Activated T-helper 17 cell treated with anti-CD3 and anti-CD28 coated beads, Interleukin-2, amount 50 U/mL, for 72 hours (primary cell): ENCODE results near the gene STAT3. TPM values are rescaled to one million over a fixed set of nuclear protein-coding genes. Genes with fewer than 3 reads are reported as not detected.
"Not testable (repeated sequence)": the region's sequence is repeated elsewhere in the genome, so short reads cannot be mapped to it uniquely, and the experiment has no call there.

Source experiments
- ATAC-seq: fragments of 150-1000 bp; cut with Tn5 transposase; replicated peaks from 2 replicates; pipeline ENCODE4 v1.10.0; 2021; ENCODE audit warnings: mild to moderate bottlenecking, moderate library complexity
- H3K27ac Mint-ChIP-seq: one replicate; pipeline ENCODE4 v1.8.0; 2022; ENCODE audit warnings: mixed read lengths
- H3K27me3 Mint-ChIP-seq: one replicate; pipeline ENCODE4 v1.8.0; 2022; ENCODE audit warnings: mixed read lengths
- H3K36me3 Mint-ChIP-seq: one replicate; pipeline ENCODE4 v1.8.0; 2022; ENCODE audit warnings: low read depth, mild to moderate bottlenecking, mixed read lengths
- H3K4me1 Mint-ChIP-seq: one replicate; pipeline ENCODE4 v1.8.0; 2022; ENCODE audit warnings: mixed read lengths
- H3K4me3 Mint-ChIP-seq: one replicate; pipeline ENCODE4 v1.8.0; 2022; ENCODE audit warnings: mild to moderate bottlenecking, mixed read lengths
- H3K9me3 Mint-ChIP-seq: one replicate; pipeline ENCODE4 v1.8.0; 2022; ENCODE audit warnings: mixed read lengths
- total RNA-seq, 2 donors: library from RNA; stranded (reverse); gene quantifications; one replicate each; pipeline ENCODE4 v1.2.3, GENCODE V29; 2022

The STAT3 gene
- total RNA-seq, 2 donors from 2014 or later = 179 to 429 TPM

DNA sequence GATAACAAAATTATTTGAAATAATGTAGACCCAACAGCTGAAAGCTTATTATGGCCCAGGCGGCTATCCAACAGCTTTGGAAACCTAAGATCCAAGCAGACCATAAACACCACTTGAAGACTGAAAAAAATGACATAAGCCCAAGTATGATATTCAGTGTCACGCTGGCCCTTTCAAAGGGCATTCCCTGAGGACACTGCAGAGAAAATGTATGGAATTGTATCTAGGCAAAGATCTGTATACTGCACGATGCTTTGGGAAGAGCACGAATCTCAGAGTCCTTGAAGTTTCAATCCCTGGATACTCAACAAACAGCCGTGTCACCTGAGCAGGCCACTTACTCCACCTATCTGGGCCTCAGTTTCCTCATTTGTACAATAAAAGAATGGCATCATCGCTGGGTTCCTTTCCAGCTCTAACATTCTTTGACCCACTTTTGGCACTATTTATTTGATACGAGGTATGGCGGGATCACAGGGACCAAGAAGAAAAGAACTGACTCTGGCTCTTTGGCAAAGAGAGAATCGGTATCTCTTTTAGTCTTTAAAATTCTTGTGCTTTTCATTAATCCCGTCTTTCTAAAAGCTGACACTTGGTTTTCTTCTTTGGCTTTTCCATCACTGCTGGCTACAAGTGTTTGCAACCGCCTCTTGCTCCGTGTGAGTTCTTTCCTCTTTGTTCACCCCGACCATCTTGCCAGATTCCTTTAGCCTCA lies 113.3 kb downstream of the STAT3 start:
- Mint-ChIP-seq H3K4me1 (peaks cover 27% of the 10 kb centered on the region), H3K9me3 (no peaks in the 10 kb centered on the region), H3K27ac (peak overlapping the region; percentile 90), H3K27me3 (no peaks in the 10 kb centered on the region), H3K4me3 (peak overlapping the region; percentile 91), H3K36me3 (peaks cover 74% of the 10 kb centered on the region)
- no peak for ATAC-seq

DNA sequence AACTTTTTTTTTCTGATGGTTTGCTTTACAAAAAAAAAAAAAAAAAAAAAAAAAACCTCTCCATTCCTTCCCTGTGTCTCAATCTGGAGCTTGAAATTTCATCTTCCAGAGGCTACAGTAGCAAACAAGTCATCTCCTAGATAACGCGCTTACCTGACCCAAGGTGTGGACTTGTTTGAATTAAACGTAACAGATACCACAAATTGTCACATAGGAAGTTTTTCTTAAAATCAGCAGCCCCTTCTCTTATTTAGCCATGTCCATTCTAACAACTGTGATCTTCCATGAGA lies 114.0 kb downstream of the STAT3 start:
- H3K27ac Mint-ChIP-seq = peak overlapping the region; percentile 90
- H3K27me3 Mint-ChIP-seq = no peaks in the 10 kb centered on the region
- no peaks in the 10 kb centered on the region for H3K9me3 Mint-ChIP-seq
- peaks cover 81% of the 10 kb centered on the region for H3K36me3 Mint-ChIP-seq
- peak overlapping the region; percentile 91 for H3K4me3 Mint-ChIP-seq
- no peak for ATAC-seq
- H3K4me1 Mint-ChIP-seq = peaks cover 27% of the 10 kb centered on the region

DNA sequence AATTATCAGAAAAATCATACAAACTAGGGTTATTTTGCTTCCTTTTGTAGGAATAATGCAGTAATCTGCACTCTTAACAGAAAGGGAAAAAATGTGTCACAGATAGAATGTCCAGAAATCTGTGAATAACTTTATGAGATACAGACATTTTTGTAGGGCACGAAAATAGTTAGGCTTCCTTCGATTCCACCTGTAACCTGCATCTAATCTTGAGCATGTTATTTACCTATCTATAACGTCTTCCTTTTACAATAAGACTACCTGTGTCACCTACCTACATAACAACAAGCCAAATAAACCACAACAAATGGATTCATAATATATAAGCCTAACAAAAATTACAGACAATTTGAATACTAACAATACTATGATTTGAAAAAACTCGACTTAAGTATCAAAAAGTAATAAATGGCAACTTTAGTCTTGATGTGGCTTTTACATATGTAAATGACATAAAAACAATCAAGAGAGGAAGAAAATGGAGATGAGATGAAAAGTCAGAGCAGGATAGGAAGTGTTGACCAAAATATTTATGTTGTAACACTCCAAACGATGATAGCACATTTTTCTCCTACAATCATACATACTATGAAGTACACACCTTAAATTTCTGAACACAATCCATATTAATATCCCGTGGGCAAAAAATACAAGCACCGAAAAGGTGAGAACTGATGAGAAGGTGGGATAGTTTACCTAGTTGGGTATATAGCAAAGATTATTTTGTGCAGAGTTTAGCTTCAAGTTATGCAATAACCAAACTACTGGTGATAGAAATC lies 114.6 kb downstream of the STAT3 start:
- Mint-ChIP-seq H3K27me3 (no peaks in the 10 kb centered on the region), H3K9me3 (no peaks in the 10 kb centered on the region), H3K4me1 (peaks cover 27% of the 10 kb centered on the region), H3K4me3 (peak overlapping the region; percentile 91), H3K27ac (peak overlapping the region; percentile 90), H3K36me3 (peaks cover 86% of the 10 kb centered on the region)
- no peak for ATAC-seq

DNA sequence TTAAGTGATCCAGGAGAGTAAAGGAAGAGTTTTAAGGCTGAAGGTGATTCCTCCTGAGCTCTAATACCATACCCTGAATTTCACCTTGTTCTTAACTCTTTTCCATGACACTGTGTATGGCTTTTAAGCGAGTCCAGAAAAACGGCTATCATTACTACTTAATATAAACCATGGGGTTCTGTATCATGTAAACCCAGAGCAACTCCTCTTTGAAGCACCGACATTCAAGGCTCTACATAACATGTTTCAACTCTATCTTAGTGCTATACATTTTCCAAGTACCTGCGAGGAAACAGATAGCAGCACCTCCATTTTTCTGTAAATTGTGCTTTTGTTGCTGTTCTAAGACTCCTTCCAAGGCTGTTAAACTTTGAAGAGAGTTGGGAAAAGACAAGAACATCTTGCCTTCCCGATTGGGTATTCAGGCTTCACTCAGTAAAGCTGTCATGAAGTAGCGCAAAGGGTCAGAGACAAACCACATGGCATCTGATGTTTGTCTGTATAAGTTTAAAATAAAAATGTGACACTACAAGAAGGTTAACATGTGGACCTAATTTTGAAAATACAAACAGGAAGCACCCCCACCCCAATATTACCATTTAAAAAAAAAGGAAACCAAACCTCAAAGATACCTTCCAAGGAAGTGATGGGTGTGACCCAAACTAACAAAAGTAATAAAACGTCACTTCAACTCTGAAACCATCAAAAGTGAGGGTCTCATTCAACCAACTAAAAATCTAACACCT lies 115.9 kb downstream of the STAT3 start:
- H3K27me3 Mint-ChIP-seq = no peaks in the 10 kb centered on the region
- H3K4me3 Mint-ChIP-seq = peak overlapping the region; percentile 91
- no peaks in the 10 kb centered on the region for H3K9me3 Mint-ChIP-seq
- peaks cover 88% of the 10 kb centered on the region for H3K36me3 Mint-ChIP-seq
- H3K27ac Mint-ChIP-seq = peak overlapping the region; percentile 90
- ATAC-seq = no peak
- H3K4me1 Mint-ChIP-seq = peaks cover 34% of the 10 kb centered on the region

DNA sequence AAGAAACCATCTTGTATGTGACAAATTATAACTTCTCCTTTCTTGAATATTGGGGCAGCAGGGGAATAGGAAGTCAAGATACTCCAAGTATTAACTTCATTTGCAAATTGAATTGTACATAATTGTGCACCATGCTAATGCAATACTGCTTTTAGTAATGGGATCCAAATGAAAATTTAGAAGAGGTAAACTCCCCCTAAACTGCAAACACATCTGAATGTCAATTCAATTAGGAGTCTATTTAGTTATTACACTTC lies 116.5 kb downstream of the STAT3 start:
- H3K9me3 Mint-ChIP-seq = no peaks in the 10 kb centered on the region
- H3K4me3 Mint-ChIP-seq = peak overlapping the region; percentile 91
- no peaks in the 10 kb centered on the region for H3K27me3 Mint-ChIP-seq
- H3K4me1 Mint-ChIP-seq = peaks cover 36% of the 10 kb centered on the region
- peaks cover 88% of the 10 kb centered on the region for H3K36me3 Mint-ChIP-seq
- peak overlapping the region; percentile 90 for H3K27ac Mint-ChIP-seq
- ATAC-seq = no peak

DNA sequence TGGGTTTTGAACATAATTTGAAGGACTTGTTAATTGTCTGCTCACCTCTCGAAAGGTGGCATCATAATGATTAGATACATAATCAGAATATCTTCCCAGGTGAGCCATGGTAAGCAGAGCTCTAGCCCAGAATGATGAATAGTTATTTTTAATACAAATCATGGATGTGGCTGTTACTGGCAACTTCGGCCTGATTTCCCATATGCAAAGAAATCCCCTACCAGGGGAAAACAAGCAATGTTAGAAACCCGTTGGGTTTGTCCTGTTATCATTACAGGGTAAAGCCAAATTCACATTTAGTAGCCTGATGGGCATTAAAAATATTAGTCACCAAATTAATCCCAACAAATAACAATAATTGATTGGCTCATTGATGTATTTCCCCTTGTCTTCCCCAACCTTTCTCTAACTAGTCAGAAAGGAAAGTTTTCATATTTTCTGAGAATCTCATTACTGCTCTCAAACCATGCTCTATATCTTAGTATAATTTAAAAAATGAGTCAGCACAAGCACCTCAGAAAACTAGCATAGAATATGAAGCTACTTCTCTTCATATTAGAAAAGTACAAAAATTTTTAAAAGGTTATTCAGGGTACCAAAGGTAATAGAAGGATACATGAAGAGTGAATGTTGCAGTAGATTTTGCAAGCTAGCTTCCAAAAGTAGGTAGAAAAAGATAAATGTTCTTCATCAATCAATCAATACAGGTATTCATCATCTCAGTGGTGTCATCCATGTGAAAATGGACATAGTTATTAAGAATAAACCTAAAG lies 117.0 kb downstream of the STAT3 start:
- no peaks in the 10 kb centered on the region for H3K9me3 Mint-ChIP-seq
- peaks cover 39% of the 10 kb centered on the region for H3K4me1 Mint-ChIP-seq
- H3K27me3 Mint-ChIP-seq = no peaks in the 10 kb centered on the region
- peak overlapping the region; percentile 91 for H3K4me3 Mint-ChIP-seq
- H3K27ac Mint-ChIP-seq = peak overlapping the region; percentile 90
- peaks cover 93% of the 10 kb centered on the region for H3K36me3 Mint-ChIP-seq
- ATAC-seq = peak; percentile 51

DNA sequence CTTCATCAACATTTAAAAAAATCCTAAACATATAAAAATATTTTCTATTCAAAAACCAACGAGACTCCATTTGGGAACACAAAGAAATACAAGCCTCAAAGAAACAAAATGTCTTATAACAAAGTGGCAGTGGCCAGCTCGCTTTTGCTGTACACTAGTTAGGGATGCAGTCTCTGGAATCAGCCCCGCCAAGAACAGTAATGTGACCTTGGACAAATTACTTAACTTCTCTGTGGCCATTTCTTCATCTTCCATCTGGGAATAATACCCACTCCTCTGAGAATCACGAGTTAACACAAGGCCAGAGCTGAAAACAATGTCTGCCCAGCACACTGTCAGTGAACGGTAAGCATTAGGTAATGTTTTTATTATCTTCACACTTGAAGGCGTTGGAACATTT lies 117.6 kb downstream of the STAT3 start:
- peaks cover 96% of the 10 kb centered on the region for H3K36me3 Mint-ChIP-seq
- H3K4me3 Mint-ChIP-seq = peak overlapping the region; percentile 91
- peaks cover 39% of the 10 kb centered on the region for H3K4me1 Mint-ChIP-seq
- H3K27ac Mint-ChIP-seq = peak overlapping the region; percentile 90
- H3K27me3 Mint-ChIP-seq = no peaks in the 10 kb centered on the region
- ATAC-seq = peak; percentile 0
- H3K9me3 Mint-ChIP-seq = no peaks in the 10 kb centered on the region

DNA sequence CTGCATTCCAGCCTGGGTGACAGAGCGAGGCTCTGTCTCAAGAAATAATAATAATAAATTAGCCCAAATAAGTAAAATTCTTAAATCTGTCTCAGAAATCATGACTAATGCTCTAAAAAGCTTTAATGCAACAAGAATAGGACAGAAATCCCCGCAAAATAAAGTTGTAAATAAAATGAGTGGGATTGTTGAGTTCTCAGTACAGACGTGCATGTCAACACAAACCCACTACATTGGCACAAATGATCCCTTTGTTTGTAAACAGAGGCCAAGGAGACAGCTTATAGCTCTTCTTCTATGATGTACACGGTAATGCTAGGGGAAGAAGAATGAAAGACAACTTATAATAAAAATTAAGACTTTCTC lies 118.1 kb downstream of the STAT3 start:
- no peaks in the 10 kb centered on the region for H3K9me3 Mint-ChIP-seq
- H3K27ac Mint-ChIP-seq = peak overlapping the region; percentile 90
- ATAC-seq = no peak
- peaks cover 39% of the 10 kb centered on the region for H3K4me1 Mint-ChIP-seq
- H3K4me3 Mint-ChIP-seq = peak overlapping the region; percentile 91
- H3K27me3 Mint-ChIP-seq = no peaks in the 10 kb centered on the region
- peaks cover 96% of the 10 kb centered on the region for H3K36me3 Mint-ChIP-seq

DNA sequence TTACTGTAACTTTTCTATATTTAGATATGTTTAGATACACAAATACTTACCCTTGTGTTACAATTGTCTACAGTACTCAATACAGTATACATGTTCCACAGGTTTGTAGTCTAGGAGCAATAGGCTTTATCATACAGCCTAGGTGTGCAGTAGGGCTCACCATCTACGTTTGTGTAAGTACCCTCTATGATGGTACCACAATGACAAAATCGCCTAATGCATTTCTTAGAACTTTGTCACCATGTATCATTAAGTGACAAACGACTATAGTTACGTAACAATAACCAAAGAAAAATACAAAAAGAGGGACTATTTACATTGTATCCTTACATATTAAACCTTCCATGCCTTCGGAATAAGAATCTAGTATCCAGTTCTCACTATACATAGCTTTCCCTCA lies 120.0 kb downstream of the STAT3 start:
- Mint-ChIP-seq H3K27me3 (no peaks in the 10 kb centered on the region), H3K9me3 (no peaks in the 10 kb centered on the region), H3K27ac (peak overlapping the region; percentile 90), H3K36me3 (peaks cover 84% of the 10 kb centered on the region), H3K4me3 (peak overlapping the region; percentile 91), H3K4me1 (peaks cover 38% of the 10 kb centered on the region)
- peak; percentile 12 for ATAC-seq

DNA sequence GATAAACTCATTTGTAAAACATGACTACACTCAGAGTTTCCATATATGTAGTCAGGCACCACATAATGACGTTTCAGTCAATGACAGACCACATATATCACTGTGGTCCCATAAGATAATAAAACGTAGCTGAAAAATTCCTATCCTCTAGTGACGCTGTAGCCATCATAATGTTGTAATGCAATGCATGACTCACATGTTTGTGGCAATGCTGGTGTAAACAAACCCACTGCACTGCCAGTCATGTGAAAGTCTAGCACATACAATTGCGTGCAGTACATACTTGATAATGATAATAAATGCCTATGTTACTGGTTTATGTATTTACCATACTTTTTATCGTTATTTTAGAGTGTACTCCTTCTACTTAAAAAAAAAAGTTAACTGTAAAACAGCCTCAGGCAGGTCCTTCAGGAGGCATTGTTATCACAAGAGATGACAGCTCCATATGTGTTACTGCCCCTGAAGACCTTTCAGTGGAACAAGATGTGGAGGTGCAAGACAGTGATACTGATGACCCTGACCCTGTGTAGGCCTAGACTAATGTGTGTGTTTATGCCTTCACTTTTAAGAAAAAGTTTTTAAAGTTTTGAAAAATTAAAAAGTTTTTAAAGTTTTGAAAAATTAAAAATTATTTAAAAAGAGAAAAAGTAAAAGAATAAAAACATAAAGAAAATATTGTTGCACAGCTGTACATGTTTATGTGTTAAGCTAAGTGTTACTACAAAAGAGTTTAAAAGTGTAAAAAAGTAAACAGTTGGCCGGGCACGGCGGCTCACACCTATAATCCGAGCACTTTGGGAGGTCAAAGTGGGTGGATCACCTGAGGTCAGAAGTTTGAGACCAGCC lies 121.1 kb downstream of the STAT3 start:
- Mint-ChIP-seq H3K4me1 (peaks cover 34% of the 10 kb centered on the region), H3K27me3 (no peaks in the 10 kb centered on the region), H3K9me3 (no peaks in the 10 kb centered on the region), H3K4me3 (peak overlapping the region; percentile 76), H3K36me3 (peaks cover 75% of the 10 kb centered on the region), H3K27ac (peak overlapping the region; percentile 98)
- ATAC-seq = peak; percentile 88

DNA sequence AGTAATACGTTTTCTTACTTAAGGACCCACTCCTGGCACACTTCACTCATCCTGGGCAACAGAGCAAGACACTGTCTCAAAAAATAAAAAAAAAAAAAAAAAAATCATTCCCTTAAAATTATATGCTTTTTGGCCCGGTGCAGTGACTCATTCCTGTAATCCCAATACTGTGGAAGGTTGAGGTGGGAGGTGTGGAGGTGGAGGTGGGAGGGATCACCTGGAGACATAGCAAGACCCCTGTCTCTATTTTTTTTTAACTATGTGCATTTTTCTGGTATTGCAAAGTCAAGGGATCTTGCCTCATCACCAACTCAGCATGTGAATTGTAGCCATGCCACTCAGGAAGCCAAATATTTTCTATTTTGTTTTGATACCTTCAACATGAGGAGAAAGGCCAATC lies 121.8 kb downstream of the STAT3 start:
- Mint-ChIP-seq H3K9me3 (no peaks in the 10 kb centered on the region), H3K27me3 (no peaks in the 10 kb centered on the region), H3K4me3 (peak overlapping the region; percentile 76), H3K4me1 (peaks cover 32% of the 10 kb centered on the region), H3K36me3 (peaks cover 68% of the 10 kb centered on the region), H3K27ac (peak overlapping the region; percentile 98)
- ATAC-seq = no peak

DNA sequence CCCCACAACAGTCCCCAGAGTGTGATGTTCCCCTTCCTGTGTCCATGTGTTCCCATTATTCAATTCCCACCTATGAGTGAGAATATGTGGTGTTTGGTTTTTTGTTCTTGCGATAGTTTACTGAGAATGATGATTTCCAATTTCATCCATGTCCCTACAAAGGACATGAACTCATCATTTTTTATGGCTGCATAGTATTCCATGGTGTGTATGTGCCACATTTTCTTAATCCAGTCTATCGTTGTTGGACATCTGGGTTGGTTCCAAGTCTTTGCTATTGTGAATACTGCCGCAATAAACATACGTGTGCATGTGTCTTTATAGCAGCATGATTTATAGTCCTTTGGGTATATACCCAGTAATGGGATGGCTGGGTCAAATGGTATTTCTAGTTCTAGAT lies 123.9 kb downstream of the STAT3 start:
- not testable (repeated sequence) for H3K27me3 Mint-ChIP-seq, H3K4me3 Mint-ChIP-seq, ATAC-seq, H3K9me3 Mint-ChIP-seq, H3K27ac Mint-ChIP-seq
- H3K4me1 Mint-ChIP-seq = peaks cover 23% of the 10 kb centered on the region
- peaks cover 52% of the 10 kb centered on the region for H3K36me3 Mint-ChIP-seq
